HCT116 (cell line): Measurements from ENCODE around the gene KLK5. TPM values are rescaled to one million over a fixed set of nuclear protein-coding genes. Genes with fewer than 3 reads are reported as not detected.

Source experiments
- ATAC-seq: fragments of 200-7000 bp; cut with Tn5 transposase; 2 replicates; pipeline ENCODE4 v1.9.1; 2020; ENCODE audit warnings: mild to moderate bottlenecking, moderate library complexity
- BruUV-seq: library from RNA; stranded (reverse); fragments of 400-500 nt; replicated peaks from 2 replicates; lab custom pipeline; 2021; lab: Mats Ljungman, UMichigan
- CTCF ChIA-PET: fragments of 300-600 bp; sonication (Branson Sonifier 250); formaldehyde crosslinking; loops from one replicate; lab custom pipeline; 2021; ENCODE audit warnings: antibody characterized with exemption; lab: Charles Lee
- POLR2A ChIA-PET: fragments of 300-600, 350-600 bp; sonication (Branson Sonifier 250); formaldehyde crosslinking; loops from one replicate; lab custom pipeline; 2021; ENCODE audit warnings: antibody characterized with exemption; lab: Charles Lee
- RAD21 ChIA-PET, 2 experiments: fragments of 300-600 bp; sonication (Branson Sonifier 250); formaldehyde crosslinking; loops; one replicate each; lab custom pipeline; 2023; ENCODE audit warnings: low total read pairs in 2 of 2; ENCODE audit not compliant: uncharacterized antibody in 2 of 2, unreplicated experiment in 2 of 2, low non-redundant PET in 1 of 2; lab: Charles Lee
- DNase-seq: peaks from one replicate; pipeline ENCODE4 v3.0.0-alpha.2; 2010; ENCODE audit warnings: low read depth, low spot score
- H2AFZ ChIP-seq: fragments of 200-600 bp; shearing (Covaris generic), sonication (generic); 2 replicates; pipeline ENCODE4 v1.6.1; 2017; ENCODE audit warnings: low read depth, mixed run types, mixed read lengths, antibody characterized with exemption, low read length; ENCODE audit not compliant: poor library complexity, severe bottlenecking
- H3K27ac ChIP-seq: 2 replicates; pipeline ENCODE4 v1.5.1; 2012; ENCODE audit warnings: low read depth, low read length
- H3K27me3 ChIP-seq: fragments of 200-600 bp; sonication (generic); 2 replicates; pipeline ENCODE4 v1.6.1; 2016; ENCODE audit warnings: mixed run types, low read length, mixed read lengths; ENCODE audit not compliant: insufficient read depth
- H3K36me3 ChIP-seq, 2 experiments: fragments of 200-500 bp in 1 of 2; fragments of 200-600 bp in 1 of 2; sonication (Bioruptor generic) in 1 of 2; sonication (generic) in 1 of 2; 2 replicates each; pipeline versions ENCODE4 v1.5.1 to v1.6.1; 2014 to 2016; ENCODE audit warnings: low read length in 2 of 2, inconsistent platforms in 1 of 2, mixed read lengths in 1 of 2, mixed run types in 1 of 2; ENCODE audit not compliant: insufficient read depth in 2 of 2, control insufficient read depth in 1 of 2
- H3K4me1 ChIP-seq, 2 experiments: fragments of 200-600 bp in 1 of 2; sonication (generic) in 1 of 2; 2 replicates each; pipeline versions ENCODE4 v1.5.1 to v1.6.1; 2012 to 2017; ENCODE audit warnings: low read length in 2 of 2, inconsistent platforms in 1 of 2, mild to moderate bottlenecking in 1 of 2, mixed read lengths in 1 of 2, mixed run types in 1 of 2, moderate library complexity in 1 of 2; ENCODE audit not compliant: insufficient read depth in 2 of 2, control insufficient read depth in 1 of 2
- H3K4me2 ChIP-seq: fragments of 200-600 bp; sonication (generic); 2 replicates; pipeline ENCODE4 v1.6.1; 2017; ENCODE audit warnings: mixed run types, low read length, mixed read lengths
- H3K4me3 ChIP-seq, 2 experiments: fragments of 200-600 bp in 1 of 2; sonication (generic) in 1 of 2; replicated peaks in 1 of 2; 2 replicates each; pipeline ENCODE4 v1.5.1; 2011 to 2016; ENCODE audit warnings: low read length in 2 of 2, control low read depth in 1 of 2, low read depth in 1 of 2, mild to moderate bottlenecking in 1 of 2, mixed read lengths in 1 of 2, mixed run types in 1 of 2
- H3K79me2 ChIP-seq: fragments of 200-600 bp; sonication (generic); 2 replicates; pipeline ENCODE4 v1.6.1; 2017; ENCODE audit warnings: mild to moderate bottlenecking, mixed run types, low read length, moderate library complexity, mixed read lengths; ENCODE audit not compliant: insufficient read depth
- H3K9ac ChIP-seq: fragments of 200-600 bp; sonication (generic); 2 replicates; pipeline ENCODE4 v1.6.1; 2016; ENCODE audit warnings: low read length, mixed read lengths
- H3K9me2 ChIP-seq: fragments of 200-600 bp; sonication (generic), shearing (Covaris generic); 2 replicates; pipeline ENCODE4 v1.6.1; 2017; ENCODE audit warnings: mixed run types, mild to moderate bottlenecking, moderate library complexity; ENCODE audit not compliant: insufficient read depth
- H3K9me3 ChIP-seq, 2 experiments: fragments of 200-500 bp in 1 of 2; fragments of 200-600 bp in 1 of 2; sonication (Bioruptor generic) in 1 of 2; sonication (generic) in 1 of 2; 2 replicates each; pipeline ENCODE4 v1.6.1; 2014 to 2017; ENCODE audit warnings: low read length in 2 of 2, mixed read lengths in 2 of 2, inconsistent platforms in 1 of 2, low read depth in 1 of 2, mild to moderate bottlenecking in 1 of 2, mixed run types in 1 of 2, moderate library complexity in 1 of 2; ENCODE audit not compliant: control insufficient read depth in 1 of 2, insufficient read depth in 1 of 2
- H4K20me1 ChIP-seq: fragments of 200-600 bp; sonication (generic), shearing (Covaris generic); 2 replicates; pipeline ENCODE4 v1.6.1; 2017; ENCODE audit warnings: mixed run types, mild to moderate bottlenecking, moderate library complexity; ENCODE audit not compliant: insufficient read depth
- CTCF ChIP-seq, 3 experiments: fragments of 200-600 bp in 1 of 3; sonication (generic) in 1 of 3; IDR thresholded peaks in 2 of 3; conservative IDR thresholded peaks in 1 of 3; 2 replicates each; pipeline ENCODE4 v1.5.1; 2012 to 2017; ENCODE audit warnings: low read depth in 2 of 3, low read length in 2 of 3, antibody characterized with exemption in 1 of 3, borderline replicate concordance in 1 of 3, control low read depth in 1 of 3, mild to moderate bottlenecking in 1 of 3, mixed read lengths in 1 of 3, mixed run types in 1 of 3, moderate library complexity in 1 of 3; ENCODE audit not compliant: insufficient read depth in 1 of 3
- EGR1 ChIP-seq: IDR thresholded peaks from 2 replicates; pipeline ENCODE4 v1.6.1; 2012; ENCODE audit warnings: low read depth
- EZH2 ChIP-seq: fragments of 200-600 bp; sonication (generic); IDR thresholded peaks from 2 replicates; pipeline ENCODE4 v1.6.1; 2017; ENCODE audit warnings: antibody characterized with exemption, mixed run types
- POLR2AphosphoS5 ChIP-seq: IDR thresholded peaks from 2 replicates; pipeline ENCODE4 v1.6.1; 2011; ENCODE audit warnings: mild to moderate bottlenecking, low read depth, low read length, moderate library complexity
- RAD21 ChIP-seq: IDR thresholded peaks from 2 replicates; pipeline ENCODE4 v1.6.1; 2012; ENCODE audit warnings: low read depth, mild to moderate bottlenecking
- SRF ChIP-seq: IDR thresholded peaks from 2 replicates; pipeline ENCODE4 v1.6.1; 2012; ENCODE audit warnings: low read depth
- ZBTB33 ChIP-seq: IDR thresholded peaks from 2 replicates; pipeline ENCODE4 v1.6.1; 2011; ENCODE audit warnings: mild to moderate bottlenecking, low read length, moderate library complexity; ENCODE audit not compliant: insufficient replicate concordance; ENCODE audit errors: extremely low read depth
- intact Hi-C: fragments of 100-400 bp; cut with micrococcal nuclease; formaldehyde crosslinking; loops from 2 replicates; pipeline ENCODE4 v1.10.0; 2022
- total RNA-seq: library from RNA; stranded (reverse); gene quantifications from one replicate; pipeline ENCODE4 v1.2.1, GENCODE V29; 2021; ENCODE audit not compliant: unreplicated experiment

Gene KLK5
- total RNA-seq, 1 experiment from 2014 or later = 1.2 TPM

GRCh38 chr19:50908336-50908735, 44.5 kb downstream of the KLK5 start:
- H3K27ac ChIP-seq = no peak overlapping the region
- ChIA-PET POLR2A (no interaction called here), RAD21 (no interaction called here), CTCF (interaction anchor here (1.2 to 2.4 kb wide), 2 partner anchors 13 to 94 kb away, joined by 4 to 19 read pairs; no protein-coding TSS in a partner anchor)
- peaks cover 4 to 26% of the 10 kb centered on the region in 2 experiments; a peak in 3 of 4 replicates for H3K4me1 ChIP-seq
- H3K36me3 ChIP-seq = no peaks in the 10 kb centered on the region
- H3K4me2 ChIP-seq = no peak overlapping the region
- no peak overlapping the region for H3K4me3 ChIP-seq
- no peaks in the 10 kb centered on the region for H4K20me1 ChIP-seq
- no peaks in the 10 kb centered on the region for H3K9me2 ChIP-seq
- H2AFZ ChIP-seq = no peak overlapping the region
- ATAC-seq (no peak), DNase-seq (no peak)
- TF ChIP-seq SRF = no peak
- no peak for TF ChIP-seq ZBTB33
- peaks cover 8% of the 10 kb centered on the region; the same call in 1 of the 2 replicates for H3K27me3 ChIP-seq
- BruUV-seq = no TSS peak
- H3K79me2 ChIP-seq = no peaks in the 10 kb centered on the region
- H3K9ac ChIP-seq = no peak overlapping the region
- intact Hi-C loops = loop anchor here (5.0 kb wide), 1 partner anchor 189 kb away; no protein-coding TSS in a partner anchor
- H3K9me3 ChIP-seq = no peaks in the 10 kb centered on the region

- H3K9me2 ChIP-seq = no peaks in the 10 kb centered on the region
- no peaks in the 10 kb centered on the region for H4K20me1 ChIP-seq
- POLR2A ChIA-PET = no interaction called here
- peaks cover 4 to 20% of the 10 kb centered on the region in 2 experiments; a peak in 3 of 4 replicates for H3K4me1 ChIP-seq
- BruUV-seq = no TSS peak
- ATAC-seq (peak; percentile 32), DNase-seq (no peak)
- H3K9ac ChIP-seq = no peak overlapping the region
- H3K9me3 ChIP-seq = no peaks in the 10 kb centered on the region
- peak; percentile 66 for TF ChIP-seq RAD21
- no peak for TF ChIP-seq EZH2
- no peak for TF ChIP-seq POLR2AphosphoS5
- no peak for TF ChIP-seq EGR1
- TF ChIP-seq CTCF (IDR thresholded peaks at IDR 0.05 in 2 of 3, conservative IDR thresholded peaks at IDR 0.05 in 1 of 3; ENCODE audit: borderline replicate concordance in 1 of 3, insufficient read depth in 1 of 3, low read depth in 2 of 3, low read length in 2 of 3) = peak; percentile 72 to 80 (median 74)
- TF ChIP-seq, all 23 proteins: peak for 2
- H2AFZ ChIP-seq = no peak overlapping the region
- no peaks in the 10 kb centered on the region for H3K79me2 ChIP-seq
- CTCF ChIA-PET = interaction anchor here (1.2 to 1.6 kb wide), 3 partner anchors 16 to 113 kb away, joined by 4 to 6 read pairs (median 5); partner anchors contain the start of gene KLK10
- intact Hi-C loops = loop anchor here (1.0 to 5.0 kb wide), 2 partner anchors 111 to 191 kb away; no protein-coding TSS in a partner anchor
- RAD21 ChIA-PET = no interaction called here
- no peak overlapping the region for H3K27ac ChIP-seq
- peak overlapping the region; percentile 40; the same call in 1 of the 2 replicates for H3K4me2 ChIP-seq
- H3K27me3 ChIP-seq = no peaks in the 10 kb centered on the region
- H3K36me3 ChIP-seq = no peaks in the 10 kb centered on the region
- no peak overlapping the region for H3K4me3 ChIP-seq
Observed at GRCh38 chr19:50906217-50906616, 46.6 kb downstream of the KLK5 start.
